K562 (cell line): ENCODE results near the gene CORO2A. TPM values are rescaled to one million over a fixed set of nuclear protein-coding genes. Genes with fewer than 3 reads are reported as not detected.

ENCODE experiments used
- BCL6 ChIP-seq: fragments of 250-450 bp; sonication (Bioruptor Pico); IDR thresholded peaks from 2 replicates; pipeline ENCODE4 v1.4.0; 2020
- EWSR1 ChIP-seq: fragments of 450-650 bp; IDR thresholded peaks from 2 replicates; pipeline ENCODE4 v1.6.1; 2018; ENCODE audit warnings: borderline replicate concordance, mild to moderate bottlenecking, low read depth, moderate library complexity; ENCODE audit not compliant: partially characterized antibody
- HMGN3 ChIP-seq: IDR thresholded peaks from 2 replicates; pipeline ENCODE4 v1.6.1; 2011; ENCODE audit warnings: borderline replicate concordance, low read depth, mild to moderate bottlenecking, mixed read lengths, low read length; ENCODE audit not compliant: insufficient read length; ENCODE audit errors: extremely low read depth
- NUFIP1 ChIP-seq: fragments of 450-650 bp; IDR thresholded peaks from 2 replicates; pipeline ENCODE4 v1.6.1; 2018; ENCODE audit not compliant: partially characterized antibody
- PPARD ChIP-seq: fragments of 250-450 bp; sonication (Bioruptor Pico); IDR thresholded peaks from 2 replicates; pipeline ENCODE4 v1.8.0; 2022; ENCODE audit warnings: inconsistent platforms, mild to moderate bottlenecking, moderate library complexity
- RHOXF2B ChIP-seq: fragments of 250-450 bp; sonication (Bioruptor Pico); conservative IDR thresholded peaks from 2 replicates; pipeline ENCODE4 v1.5.1; 2021
- TFAP4 ChIP-seq: sonication (generic); formaldehyde crosslinking; IDR thresholded peaks from 2 replicates; pipeline ENCODE4 v1.8.0; 2022; ENCODE audit warnings: missing genetic modification reagents, mild to moderate bottlenecking, moderate library complexity, borderline replicate concordance
- ZC3H8 ChIP-seq: fragments of 450-650 bp; IDR thresholded peaks from 2 replicates; pipeline ENCODE4 v1.6.1; 2017
- polyA plus RNA-seq, 8 experiments: library from polyadenylated mRNA; depleted of rRNA in 4 of 8; stranded (reverse) in 5 of 8; unstranded in 3 of 8; fragments of >200 nt; fragmentation: Nextera tagmentation in 2 of 8; fragmentation: Illumina TruSeq in 1 of 8; extraction: Ambion mirVana in 2 of 8; extraction: Trizol in 1 of 8; gene quantifications; 2 replicates each; pipeline versions ENCODE4 v1.2.1 to v1.2.3, GENCODE V29; 2011 to 2014; ENCODE audit warnings: inconsistent platforms in 1 of 8, missing spikeins in 1 of 8
- total RNA-seq, 7 experiments: library from RNA; depleted of rRNA in 6 of 7; stranded (reverse); fragments of >200 nt in 6 of 7; fragmentation: Illumina TruSeq in 2 of 7; extraction: Trizol in 2 of 7; gene quantifications; 2 replicates each; pipeline versions ENCODE4 v1.2.1 to v1.2.3, GENCODE V29; 2011 to 2021; ENCODE audit warnings: low replicate concordance in 1 of 7
- TF ChIP-seq, protein P1 (sequence below): fragments of 250-450 bp; sonication (Bioruptor Pico); IDR thresholded peaks from 2 replicates; pipeline ENCODE4 v1.5.0; 2021
- TF ChIP-seq, protein P2 (sequence below): fragments of 450-650 bp; IDR thresholded peaks from 2 replicates; pipeline ENCODE4 v1.6.1; 2016; ENCODE audit warnings: mild to moderate bottlenecking, moderate library complexity
- TF ChIP-seq, protein P3 (sequence below): fragments of 450-650 bp; conservative IDR thresholded peaks from 2 replicates; pipeline ENCODE4 v1.6.1; 2016; ENCODE audit warnings: missing genetic modification characterization, low read depth, mild to moderate bottlenecking, control low read depth, missing compliant biosample characterization

Gene CORO2A
- total and polyA plus RNA-seq, 9 of the 15 experiments (the other 6 are each of a cell fraction or from before 2014, with no cell fraction given), result 9.5 to 26.6 (median 18.0) TPM

DNA sequence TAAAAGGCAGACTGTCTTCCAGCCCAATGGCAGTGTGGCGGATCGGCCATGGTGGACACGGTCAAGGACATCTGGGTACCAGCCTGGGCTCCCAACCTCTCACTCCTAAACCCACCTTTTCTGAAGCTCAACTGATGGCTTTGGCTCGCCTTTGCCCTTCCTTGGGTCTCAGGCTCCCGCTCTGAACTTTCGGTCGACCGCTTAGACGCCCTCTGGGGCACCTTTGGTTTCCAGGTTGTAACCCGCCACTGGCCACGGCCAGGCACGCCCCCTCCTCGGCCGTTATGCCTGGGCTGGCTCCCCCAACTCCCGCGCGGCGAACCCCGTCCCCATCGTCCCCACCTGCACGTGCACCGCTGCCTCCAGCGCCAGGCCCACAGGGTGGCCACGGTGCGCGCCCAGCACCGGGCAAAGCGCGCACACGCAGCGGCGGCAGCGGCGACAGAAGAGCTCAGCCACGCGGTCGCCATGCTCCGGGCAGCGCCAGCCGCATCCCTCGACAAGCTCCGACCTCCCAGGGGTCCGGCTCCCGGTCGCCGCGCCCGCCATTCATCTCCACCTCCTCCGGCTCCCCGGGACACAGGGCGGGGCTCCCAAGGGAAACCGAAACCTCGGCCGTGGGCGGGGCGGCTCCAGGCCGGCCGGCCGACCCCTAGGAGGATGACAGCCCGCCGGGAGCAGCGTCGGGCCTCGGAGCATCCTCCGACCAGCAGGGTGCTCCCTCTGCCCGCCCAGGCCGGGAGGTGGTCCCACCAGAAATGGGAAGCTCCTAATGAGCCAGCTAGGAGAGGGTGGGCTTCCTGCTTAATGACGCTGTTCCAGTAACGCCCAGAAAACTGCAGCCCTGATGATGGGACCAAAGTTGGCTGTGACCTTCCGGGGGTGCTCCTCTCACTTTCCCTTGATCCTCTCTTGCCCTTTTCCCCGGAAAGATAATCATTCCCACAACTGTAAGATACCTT is 73.5 kb downstream of the CORO2A start, which contains the start of gene TRIM14 (continued):
- TF ChIP-seq, protein P1, sequence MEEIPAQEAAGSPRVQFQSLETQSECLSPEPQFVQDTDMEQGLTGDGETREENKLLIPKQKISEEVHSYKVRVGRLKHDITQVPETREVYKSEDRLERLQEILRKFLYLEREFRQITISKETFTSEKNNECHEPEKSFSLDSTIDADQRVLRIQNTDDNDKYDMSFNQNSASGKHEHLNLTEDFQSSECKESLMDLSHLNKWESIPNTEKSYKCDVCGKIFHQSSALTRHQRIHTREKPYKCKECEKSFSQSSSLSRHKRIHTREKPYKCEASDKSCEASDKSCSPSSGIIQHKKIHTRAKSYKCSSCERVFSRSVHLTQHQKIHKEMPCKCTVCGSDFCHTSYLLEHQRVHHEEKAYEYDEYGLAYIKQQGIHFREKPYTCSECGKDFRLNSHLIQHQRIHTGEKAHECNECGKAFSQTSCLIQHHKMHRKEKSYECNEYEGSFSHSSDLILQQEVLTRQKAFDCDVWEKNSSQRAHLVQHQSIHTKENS (CRISPR knock-in tag), result no peak
- no peak for TF ChIP-seq RHOXF2B (CRISPR knock-in tag)
- TF ChIP-seq ZC3H8, result no peak
- TF ChIP-seq HMGN3, result peak; percentile 67
- peak; percentile 62 for TF ChIP-seq TFAP4 (CRISPR knock-in tag)
- no peak for TF ChIP-seq EWSR1
- TF ChIP-seq NUFIP1, result no peak
- TF ChIP-seq, protein P2, sequence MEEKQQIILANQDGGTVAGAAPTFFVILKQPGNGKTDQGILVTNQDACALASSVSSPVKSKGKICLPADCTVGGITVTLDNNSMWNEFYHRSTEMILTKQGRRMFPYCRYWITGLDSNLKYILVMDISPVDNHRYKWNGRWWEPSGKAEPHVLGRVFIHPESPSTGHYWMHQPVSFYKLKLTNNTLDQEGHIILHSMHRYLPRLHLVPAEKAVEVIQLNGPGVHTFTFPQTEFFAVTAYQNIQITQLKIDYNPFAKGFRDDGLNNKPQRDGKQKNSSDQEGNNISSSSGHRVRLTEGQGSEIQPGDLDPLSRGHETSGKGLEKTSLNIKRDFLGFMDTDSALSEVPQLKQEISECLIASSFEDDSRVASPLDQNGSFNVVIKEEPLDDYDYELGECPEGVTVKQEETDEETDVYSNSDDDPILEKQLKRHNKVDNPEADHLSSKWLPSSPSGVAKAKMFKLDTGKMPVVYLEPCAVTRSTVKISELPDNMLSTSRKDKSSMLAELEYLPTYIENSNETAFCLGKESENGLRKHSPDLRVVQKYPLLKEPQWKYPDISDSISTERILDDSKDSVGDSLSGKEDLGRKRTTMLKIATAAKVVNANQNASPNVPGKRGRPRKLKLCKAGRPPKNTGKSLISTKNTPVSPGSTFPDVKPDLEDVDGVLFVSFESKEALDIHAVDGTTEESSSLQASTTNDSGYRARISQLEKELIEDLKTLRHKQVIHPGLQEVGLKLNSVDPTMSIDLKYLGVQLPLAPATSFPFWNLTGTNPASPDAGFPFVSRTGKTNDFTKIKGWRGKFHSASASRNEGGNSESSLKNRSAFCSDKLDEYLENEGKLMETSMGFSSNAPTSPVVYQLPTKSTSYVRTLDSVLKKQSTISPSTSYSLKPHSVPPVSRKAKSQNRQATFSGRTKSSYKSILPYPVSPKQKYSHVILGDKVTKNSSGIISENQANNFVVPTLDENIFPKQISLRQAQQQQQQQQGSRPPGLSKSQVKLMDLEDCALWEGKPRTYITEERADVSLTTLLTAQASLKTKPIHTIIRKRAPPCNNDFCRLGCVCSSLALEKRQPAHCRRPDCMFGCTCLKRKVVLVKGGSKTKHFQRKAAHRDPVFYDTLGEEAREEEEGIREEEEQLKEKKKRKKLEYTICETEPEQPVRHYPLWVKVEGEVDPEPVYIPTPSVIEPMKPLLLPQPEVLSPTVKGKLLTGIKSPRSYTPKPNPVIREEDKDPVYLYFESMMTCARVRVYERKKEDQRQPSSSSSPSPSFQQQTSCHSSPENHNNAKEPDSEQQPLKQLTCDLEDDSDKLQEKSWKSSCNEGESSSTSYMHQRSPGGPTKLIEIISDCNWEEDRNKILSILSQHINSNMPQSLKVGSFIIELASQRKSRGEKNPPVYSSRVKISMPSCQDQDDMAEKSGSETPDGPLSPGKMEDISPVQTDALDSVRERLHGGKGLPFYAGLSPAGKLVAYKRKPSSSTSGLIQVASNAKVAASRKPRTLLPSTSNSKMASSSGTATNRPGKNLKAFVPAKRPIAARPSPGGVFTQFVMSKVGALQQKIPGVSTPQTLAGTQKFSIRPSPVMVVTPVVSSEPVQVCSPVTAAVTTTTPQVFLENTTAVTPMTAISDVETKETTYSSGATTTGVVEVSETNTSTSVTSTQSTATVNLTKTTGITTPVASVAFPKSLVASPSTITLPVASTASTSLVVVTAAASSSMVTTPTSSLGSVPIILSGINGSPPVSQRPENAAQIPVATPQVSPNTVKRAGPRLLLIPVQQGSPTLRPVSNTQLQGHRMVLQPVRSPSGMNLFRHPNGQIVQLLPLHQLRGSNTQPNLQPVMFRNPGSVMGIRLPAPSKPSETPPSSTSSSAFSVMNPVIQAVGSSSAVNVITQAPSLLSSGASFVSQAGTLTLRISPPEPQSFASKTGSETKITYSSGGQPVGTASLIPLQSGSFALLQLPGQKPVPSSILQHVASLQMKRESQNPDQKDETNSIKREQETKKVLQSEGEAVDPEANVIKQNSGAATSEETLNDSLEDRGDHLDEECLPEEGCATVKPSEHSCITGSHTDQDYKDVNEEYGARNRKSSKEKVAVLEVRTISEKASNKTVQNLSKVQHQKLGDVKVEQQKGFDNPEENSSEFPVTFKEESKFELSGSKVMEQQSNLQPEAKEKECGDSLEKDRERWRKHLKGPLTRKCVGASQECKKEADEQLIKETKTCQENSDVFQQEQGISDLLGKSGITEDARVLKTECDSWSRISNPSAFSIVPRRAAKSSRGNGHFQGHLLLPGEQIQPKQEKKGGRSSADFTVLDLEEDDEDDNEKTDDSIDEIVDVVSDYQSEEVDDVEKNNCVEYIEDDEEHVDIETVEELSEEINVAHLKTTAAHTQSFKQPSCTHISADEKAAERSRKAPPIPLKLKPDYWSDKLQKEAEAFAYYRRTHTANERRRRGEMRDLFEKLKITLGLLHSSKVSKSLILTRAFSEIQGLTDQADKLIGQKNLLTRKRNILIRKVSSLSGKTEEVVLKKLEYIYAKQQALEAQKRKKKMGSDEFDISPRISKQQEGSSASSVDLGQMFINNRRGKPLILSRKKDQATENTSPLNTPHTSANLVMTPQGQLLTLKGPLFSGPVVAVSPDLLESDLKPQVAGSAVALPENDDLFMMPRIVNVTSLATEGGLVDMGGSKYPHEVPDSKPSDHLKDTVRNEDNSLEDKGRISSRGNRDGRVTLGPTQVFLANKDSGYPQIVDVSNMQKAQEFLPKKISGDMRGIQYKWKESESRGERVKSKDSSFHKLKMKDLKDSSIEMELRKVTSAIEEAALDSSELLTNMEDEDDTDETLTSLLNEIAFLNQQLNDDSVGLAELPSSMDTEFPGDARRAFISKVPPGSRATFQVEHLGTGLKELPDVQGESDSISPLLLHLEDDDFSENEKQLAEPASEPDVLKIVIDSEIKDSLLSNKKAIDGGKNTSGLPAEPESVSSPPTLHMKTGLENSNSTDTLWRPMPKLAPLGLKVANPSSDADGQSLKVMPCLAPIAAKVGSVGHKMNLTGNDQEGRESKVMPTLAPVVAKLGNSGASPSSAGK, result peak; percentile 92
- TF ChIP-seq BCL6 (CRISPR knock-in tag), result no peak
- TF ChIP-seq, protein P3, sequence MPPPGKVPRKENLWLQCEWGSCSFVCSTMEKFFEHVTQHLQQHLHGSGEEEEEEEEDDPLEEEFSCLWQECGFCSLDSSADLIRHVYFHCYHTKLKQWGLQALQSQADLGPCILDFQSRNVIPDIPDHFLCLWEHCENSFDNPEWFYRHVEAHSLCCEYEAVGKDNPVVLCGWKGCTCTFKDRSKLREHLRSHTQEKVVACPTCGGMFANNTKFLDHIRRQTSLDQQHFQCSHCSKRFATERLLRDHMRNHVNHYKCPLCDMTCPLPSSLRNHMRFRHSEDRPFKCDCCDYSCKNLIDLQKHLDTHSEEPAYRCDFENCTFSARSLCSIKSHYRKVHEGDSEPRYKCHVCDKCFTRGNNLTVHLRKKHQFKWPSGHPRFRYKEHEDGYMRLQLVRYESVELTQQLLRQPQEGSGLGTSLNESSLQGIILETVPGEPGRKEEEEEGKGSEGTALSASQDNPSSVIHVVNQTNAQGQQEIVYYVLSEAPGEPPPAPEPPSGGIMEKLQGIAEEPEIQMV (tag), result no peak
- TF ChIP-seq PPARD, result no peak
